NCI-H748 (cell line): ENCODE data around the gene ARHGAP15.
"Not testable (repeated sequence)": the region's sequence is repeated elsewhere in the genome, so short reads cannot be mapped to it uniquely, and the experiment has no call there.

Experiments
- DNase-seq: peaks from one replicate; lab custom pipeline; 2025; ENCODE audit not compliant: unreplicated experiment; lab: John Stamatoyannopoulos, UW

ARHGAP15 gene

GRCh38 chr2:143128681-143129580 is at the start of gene ARHGAP15:
Gene ARHGAP15, plus strand, starts transcription at chr2:143129419.
- DNase-seq: peak; percentile 8

GRCh38 chr2:143081616-143082015 is 47.6 kb upstream of the ARHGAP15 start:
- no peak for DNase-seq

DNA sequence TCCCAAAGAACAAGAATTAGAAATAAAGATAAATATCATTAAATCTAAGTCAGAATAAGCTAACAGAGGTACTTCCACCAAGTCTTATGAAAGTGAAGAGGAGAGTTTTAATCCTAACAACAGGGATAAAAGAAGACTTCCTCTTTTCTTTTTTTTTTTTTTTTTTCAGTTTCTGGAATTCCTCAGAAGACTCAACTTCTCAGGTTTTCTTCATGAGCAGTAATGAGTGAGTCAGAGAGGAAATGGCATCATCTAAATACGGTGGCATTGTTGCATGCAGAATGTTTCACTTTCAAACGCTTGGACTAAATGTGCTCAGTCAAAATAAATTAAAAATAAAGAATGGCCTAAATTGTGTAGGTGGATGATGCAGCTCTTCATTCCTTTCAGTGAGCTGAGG is 45.6 kb upstream of the ARHGAP15 start:
- DNase-seq: no peak

GRCh38 chr2:143084462-143084861 is 44.8 kb upstream of the ARHGAP15 start:
- DNase-seq: no peak

- no peak for DNase-seq
These were observed 44.0 kb upstream of the ARHGAP15 start for GRCh38 chr2:143085125-143085784.

- DNase-seq: no peak
These were observed 42.2 kb upstream of the ARHGAP15 start for GRCh38 chr2:143087033-143087432.

GRCh38 chr2:143088388-143088787 is 40.8 kb upstream of the ARHGAP15 start:
- no peak for DNase-seq

DNA sequence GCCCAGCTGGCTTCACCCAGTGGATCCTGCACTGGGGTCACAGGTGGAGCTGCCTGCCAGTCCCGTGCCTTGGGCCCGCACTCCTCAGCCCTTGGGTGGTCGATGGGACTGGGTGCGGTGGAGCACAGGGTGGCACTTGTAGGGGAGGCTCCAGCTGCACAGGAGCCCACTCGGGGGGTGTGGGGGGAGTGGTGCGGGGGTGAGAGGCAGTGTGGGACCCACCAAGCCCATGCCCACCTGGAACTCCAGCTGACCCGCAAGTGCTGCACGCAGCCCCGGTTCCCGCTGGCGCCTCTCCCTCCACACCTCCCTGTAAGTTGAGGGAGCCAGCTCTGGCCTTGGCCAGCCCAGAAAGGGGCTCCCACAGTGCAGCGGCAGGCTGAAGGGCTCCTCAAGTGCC is 39.7 kb upstream of the ARHGAP15 start:
- DNase-seq: not testable (repeated sequence)

DNA sequence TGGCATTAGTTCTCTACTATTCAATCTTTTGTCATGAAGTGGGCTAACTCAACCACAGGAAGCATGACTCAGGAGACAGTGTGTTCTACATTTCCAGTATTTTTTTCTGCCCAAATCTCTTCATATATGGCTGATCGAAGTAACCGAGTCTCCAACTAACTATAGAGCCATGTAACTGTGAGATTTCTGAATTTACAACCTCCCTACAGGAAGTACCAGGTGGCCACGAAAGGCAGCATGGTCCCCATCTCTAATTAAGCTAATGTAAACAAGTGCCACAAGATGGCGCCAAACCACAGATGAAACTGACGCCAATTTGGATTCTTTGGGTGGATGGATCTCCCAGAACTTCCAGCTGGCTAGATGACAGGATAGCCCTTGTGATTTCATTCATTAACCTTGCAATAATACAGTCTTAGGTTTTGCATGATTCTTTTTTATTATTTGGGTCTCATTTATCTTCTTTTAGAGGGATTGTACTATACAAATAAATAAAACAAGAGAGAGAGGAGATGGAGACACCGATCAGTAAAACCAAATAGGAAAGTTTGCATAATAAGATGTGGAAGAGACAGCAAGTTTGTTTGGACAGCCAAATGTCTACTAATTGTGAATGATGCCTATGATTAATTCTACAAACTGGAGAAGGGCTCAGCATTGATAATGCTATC is 18.3 kb upstream of the ARHGAP15 start:
- peak; percentile 68 for DNase-seq

GRCh38 chr2:143117225-143117624 is 12.0 kb upstream of the ARHGAP15 start:
- DNase-seq: no peak

DNA sequence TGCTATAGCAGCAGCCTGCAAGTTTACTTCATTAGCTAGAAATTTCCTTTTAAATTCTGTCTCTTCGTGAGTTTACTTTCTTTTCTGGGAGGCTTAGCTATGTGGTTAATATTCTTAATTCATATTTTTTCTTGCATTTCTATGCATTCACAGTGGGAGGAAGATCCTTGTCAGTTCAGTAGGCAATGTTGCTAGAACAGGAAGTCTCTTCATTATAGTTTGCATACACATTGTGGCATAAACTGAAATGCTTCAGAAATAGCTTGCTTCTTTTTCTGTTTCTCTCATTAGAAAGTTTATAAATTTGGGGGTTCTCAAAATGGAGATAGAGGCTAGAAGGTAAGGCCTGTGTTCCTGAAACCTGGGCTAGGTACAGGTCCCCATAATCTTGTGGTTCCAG is 8.1 kb upstream of the ARHGAP15 start:
- DNase-seq: no peak

GRCh38 chr2:143121957-143122356 is 7.3 kb upstream of the ARHGAP15 start:
- DNase-seq: no peak

DNA sequence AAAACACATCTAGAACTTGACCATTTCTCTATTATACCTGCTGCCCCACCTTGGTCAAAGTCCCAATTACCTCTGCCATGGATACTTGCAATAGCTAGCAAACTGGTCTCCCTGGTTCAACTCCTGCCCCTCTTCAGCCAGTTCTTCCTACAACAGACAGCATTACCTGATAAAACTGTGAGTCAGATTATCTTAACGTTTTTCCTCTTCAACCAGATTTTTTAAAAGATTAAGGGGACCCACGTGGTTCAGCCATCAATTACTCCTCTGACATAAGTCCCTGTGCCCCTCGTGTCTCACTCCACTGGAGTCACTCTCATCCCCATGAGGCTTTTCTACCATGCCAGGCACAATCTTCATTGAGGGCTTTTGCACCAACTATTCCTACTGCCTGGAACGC is 5.3 kb upstream of the ARHGAP15 start:
- no peak for DNase-seq

- DNase-seq: no peak
These were observed 4.8 kb upstream of the ARHGAP15 start for GRCh38 chr2:143124445-143124844.

DNA sequence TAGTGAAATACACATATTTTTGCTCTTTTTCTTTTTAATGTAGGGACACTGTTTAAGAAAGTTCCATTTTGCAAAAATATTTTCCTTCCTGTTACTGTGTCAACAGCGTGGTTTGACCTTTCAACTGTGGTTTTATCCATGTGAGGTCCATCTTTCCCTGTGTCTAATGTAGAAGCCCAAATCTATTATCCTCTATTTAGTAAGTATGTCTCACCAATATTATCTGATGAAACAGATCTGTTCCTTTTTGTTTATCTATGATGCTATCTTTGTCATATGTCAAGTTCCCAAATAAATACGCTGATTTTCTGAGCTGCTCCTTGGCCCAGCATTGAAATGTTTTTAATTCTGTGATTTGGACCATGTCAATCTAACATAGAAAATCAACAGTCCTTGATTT is 3.5 kb upstream of the ARHGAP15 start:
- no peak for DNase-seq

- no peak for DNase-seq
These were observed 3.1 kb downstream of the ARHGAP15 start for GRCh38 chr2:143132355-143132754.

- no peak for DNase-seq
These were observed 4.6 kb downstream of the ARHGAP15 start for GRCh38 chr2:143133783-143134182.

- no peak for DNase-seq
These were observed 9.1 kb downstream of the ARHGAP15 start for GRCh38 chr2:143138292-143138691.

DNA sequence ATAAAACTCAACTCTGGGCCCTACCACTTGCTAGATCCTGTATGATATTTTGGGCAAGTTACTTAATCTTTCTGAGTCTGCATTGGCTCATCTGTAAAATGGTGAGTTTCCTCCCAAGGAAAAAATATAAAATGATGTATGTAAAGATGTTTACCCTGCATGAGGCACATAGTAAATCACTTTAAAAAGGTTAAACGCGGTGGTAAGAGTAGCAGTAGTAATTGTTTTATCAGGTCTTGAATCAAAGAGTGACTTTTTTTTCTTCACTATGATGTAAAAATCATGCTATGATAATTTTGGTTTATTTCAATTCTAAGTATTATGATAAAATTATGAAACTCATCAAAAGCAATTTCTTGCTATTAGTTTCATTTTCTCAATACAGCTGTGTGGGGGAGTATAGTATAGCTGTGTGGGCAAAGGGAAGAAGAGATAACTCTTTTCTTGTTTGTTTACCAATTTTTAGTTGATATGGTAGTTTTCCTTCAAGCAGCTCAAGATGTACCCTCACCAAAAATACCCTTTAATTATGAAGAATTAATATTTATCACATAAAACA is 10.7 kb downstream of the ARHGAP15 start:
- DNase-seq: no peak

GRCh38 chr2:143140864-143141661 is 11.8 kb downstream of the ARHGAP15 start:
- DNase-seq: no peak

DNA sequence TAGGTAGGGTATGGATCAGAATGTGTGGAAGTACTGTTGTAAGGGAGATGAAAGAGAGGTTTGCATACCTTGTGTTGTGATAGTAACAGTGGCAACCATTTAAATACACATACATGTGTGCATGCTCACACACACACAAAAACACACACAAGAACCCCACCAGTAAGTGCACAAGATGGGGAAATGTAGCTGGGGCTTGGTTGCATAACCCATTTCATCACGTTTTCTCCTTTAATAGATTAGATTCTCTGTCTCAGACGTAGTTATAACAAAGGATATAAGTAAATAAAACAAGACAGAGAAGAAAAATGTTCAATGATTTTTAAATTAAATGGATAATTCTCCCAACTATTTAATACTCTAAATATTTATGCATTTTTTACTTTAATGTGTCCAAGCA is 13.4 kb downstream of the ARHGAP15 start:
- DNase-seq: no peak
